Measurements from ENCODE around the gene CDC34. TPM values are rescaled to one million over a fixed set of nuclear protein-coding genes. Genes with fewer than 3 reads are reported as not detected.
A peak's percentile ranks its signal among the peaks of the same experiment; 100 is the strongest.

CDC34 gene
- total RNA-seq, 1 experiment from 2014 or later, result 80.5 TPM

DNA sequence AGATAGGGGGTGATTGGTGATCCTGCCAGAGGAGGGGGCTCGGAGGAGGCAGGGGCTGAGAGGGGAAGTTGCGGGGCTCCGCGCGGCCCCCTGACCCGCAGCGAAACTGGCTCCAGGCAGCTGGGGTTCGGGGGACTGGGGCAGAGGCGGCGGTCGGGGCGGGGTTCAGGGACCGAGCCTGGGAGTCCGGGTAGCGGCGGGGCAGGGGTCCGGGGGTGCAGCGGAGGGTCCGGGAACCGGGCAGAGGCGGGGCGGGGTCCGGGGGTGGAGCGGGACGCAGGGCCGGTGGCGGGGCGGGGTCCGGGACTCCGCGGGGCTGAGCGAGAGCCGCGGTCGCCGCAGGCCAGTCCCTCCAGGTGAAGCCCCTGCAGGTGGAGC lies 34.1 kb upstream of the CDC34 start:
- no peak overlapping the region for H3K27ac ChIP-seq (ENCODE audit: low read length)
- DNase-seq (ENCODE audit: low read depth, low spot score), result no peak
- no peak overlapping the region for H3K4me3 ChIP-seq (ENCODE audit: low read depth in 2 of 2, low read length in 2 of 2)
- H3K4me1 ChIP-seq (ENCODE audit: control insufficient read depth, insufficient read depth, low read length), result peaks cover 6% of the 10 kb centered on the region
- intact Hi-C loops (cut with micrococcal nuclease; ENCODE audit: unreplicated experiment) (no loop called here), in situ Hi-C loops (cut with HindIII; ENCODE audit: low pct_unique_long_range_greater_than_20kb, low sequenced_read_pairs) (no loop called here)
- no peaks in the 10 kb centered on the region for H3K9me3 ChIP-seq (ENCODE audit: control insufficient read depth, insufficient read depth, low read depth, low read length)
- ATAC-seq, result no peak; the same call in 1 of the 2 replicates
- BruUV-seq (replicated peaks), result no TSS peak
- POLR2A ChIA-PET, result no interaction called here
- CTCF ChIA-PET, result no interaction called here
- no peaks in the 10 kb centered on the region for H3K27me3 ChIP-seq (ENCODE audit: control insufficient read depth, insufficient read depth, low read length)
- TF ChIP-seq, protein P1, sequence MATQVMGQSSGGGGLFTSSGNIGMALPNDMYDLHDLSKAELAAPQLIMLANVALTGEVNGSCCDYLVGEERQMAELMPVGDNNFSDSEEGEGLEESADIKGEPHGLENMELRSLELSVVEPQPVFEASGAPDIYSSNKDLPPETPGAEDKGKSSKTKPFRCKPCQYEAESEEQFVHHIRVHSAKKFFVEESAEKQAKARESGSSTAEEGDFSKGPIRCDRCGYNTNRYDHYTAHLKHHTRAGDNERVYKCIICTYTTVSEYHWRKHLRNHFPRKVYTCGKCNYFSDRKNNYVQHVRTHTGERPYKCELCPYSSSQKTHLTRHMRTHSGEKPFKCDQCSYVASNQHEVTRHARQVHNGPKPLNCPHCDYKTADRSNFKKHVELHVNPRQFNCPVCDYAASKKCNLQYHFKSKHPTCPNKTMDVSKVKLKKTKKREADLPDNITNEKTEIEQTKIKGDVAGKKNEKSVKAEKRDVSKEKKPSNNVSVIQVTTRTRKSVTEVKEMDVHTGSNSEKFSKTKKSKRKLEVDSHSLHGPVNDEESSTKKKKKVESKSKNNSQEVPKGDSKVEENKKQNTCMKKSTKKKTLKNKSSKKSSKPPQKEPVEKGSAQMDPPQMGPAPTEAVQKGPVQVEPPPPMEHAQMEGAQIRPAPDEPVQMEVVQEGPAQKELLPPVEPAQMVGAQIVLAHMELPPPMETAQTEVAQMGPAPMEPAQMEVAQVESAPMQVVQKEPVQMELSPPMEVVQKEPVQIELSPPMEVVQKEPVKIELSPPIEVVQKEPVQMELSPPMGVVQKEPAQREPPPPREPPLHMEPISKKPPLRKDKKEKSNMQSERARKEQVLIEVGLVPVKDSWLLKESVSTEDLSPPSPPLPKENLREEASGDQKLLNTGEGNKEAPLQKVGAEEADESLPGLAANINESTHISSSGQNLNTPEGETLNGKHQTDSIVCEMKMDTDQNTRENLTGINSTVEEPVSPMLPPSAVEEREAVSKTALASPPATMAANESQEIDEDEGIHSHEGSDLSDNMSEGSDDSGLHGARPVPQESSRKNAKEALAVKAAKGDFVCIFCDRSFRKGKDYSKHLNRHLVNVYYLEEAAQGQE (IDR thresholded peaks at IDR 0.05; ENCODE audit: insufficient read depth in 1 of 2, low read depth in 2 of 2, low read length in 1 of 2), result no peak
- TF ChIP-seq SIN3A (IDR thresholded peaks at IDR 0.05; ENCODE audit: borderline replicate concordance, insufficient read depth, low read depth, low read length) (no peak), POLR2AphosphoS5 (IDR thresholded peaks at IDR 0.05; ENCODE audit: low read depth, low read length) (no peak)
- TF ChIP-seq, protein P2, sequence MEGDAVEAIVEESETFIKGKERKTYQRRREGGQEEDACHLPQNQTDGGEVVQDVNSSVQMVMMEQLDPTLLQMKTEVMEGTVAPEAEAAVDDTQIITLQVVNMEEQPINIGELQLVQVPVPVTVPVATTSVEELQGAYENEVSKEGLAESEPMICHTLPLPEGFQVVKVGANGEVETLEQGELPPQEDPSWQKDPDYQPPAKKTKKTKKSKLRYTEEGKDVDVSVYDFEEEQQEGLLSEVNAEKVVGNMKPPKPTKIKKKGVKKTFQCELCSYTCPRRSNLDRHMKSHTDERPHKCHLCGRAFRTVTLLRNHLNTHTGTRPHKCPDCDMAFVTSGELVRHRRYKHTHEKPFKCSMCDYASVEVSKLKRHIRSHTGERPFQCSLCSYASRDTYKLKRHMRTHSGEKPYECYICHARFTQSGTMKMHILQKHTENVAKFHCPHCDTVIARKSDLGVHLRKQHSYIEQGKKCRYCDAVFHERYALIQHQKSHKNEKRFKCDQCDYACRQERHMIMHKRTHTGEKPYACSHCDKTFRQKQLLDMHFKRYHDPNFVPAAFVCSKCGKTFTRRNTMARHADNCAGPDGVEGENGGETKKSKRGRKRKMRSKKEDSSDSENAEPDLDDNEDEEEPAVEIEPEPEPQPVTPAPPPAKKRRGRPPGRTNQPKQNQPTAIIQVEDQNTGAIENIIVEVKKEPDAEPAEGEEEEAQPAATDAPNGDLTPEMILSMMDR (IDR thresholded peaks at IDR 0.05), result no peak
- H3K36me3 ChIP-seq (ENCODE audit: control insufficient read depth, insufficient read depth, low read length), result no peaks in the 10 kb centered on the region

DNA sequence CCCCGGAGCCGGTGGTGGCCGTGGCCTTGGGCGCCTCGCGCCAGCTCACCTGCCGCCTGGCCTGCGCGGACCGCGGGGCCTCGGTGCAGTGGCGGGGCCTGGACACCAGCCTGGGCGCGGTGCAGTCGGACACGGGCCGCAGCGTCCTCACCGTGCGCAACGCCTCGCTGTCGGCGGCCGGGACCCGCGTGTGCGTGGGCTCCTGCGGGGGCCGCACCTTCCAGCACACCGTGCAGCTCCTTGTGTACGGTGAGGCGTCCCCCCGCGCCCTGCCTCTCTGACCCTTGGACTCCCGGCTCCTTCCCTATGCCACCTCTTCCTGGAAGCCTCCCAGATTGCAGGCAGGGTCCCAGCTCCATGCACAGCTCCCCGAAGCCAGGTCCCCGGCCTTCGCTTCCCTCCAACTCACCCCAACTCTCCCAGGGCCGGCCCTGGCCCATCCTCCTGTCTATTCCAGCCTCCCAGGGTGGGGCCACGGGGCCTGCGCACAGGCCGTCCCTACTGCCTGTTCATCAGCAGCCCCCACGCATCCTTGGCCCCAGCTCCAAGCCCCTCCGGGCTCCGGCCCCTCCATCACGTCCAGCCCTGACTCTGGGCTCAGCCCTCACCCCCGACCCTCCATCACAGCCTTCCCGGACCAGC lies 33.6 kb upstream of the CDC34 start:
- Histone ChIP-seq H3K36me3 (ENCODE audit: control insufficient read depth, insufficient read depth, low read length) (no peaks in the 10 kb centered on the region), H3K4me1 (ENCODE audit: control insufficient read depth, insufficient read depth, low read length) (peaks cover 6% of the 10 kb centered on the region), H3K27me3 (ENCODE audit: control insufficient read depth, insufficient read depth, low read length) (no peaks in the 10 kb centered on the region), H3K4me3 (ENCODE audit: low read depth in 2 of 2, low read length in 2 of 2) (no peak overlapping the region), H3K27ac (ENCODE audit: low read length) (no peak overlapping the region), H3K9me3 (ENCODE audit: control insufficient read depth, insufficient read depth, low read depth, low read length) (no peaks in the 10 kb centered on the region)
- intact Hi-C loops (cut with micrococcal nuclease; ENCODE audit: unreplicated experiment), result no loop called here
- CTCF ChIA-PET, result interaction anchor here (0.6 kb wide), 1 partner anchor 124 kb away, joined by 7 read pairs; no protein-coding TSS in a partner anchor
- BruUV-seq (replicated peaks), result no TSS peak
- POLR2A ChIA-PET, result no interaction called here
- in situ Hi-C loops (cut with HindIII; ENCODE audit: low pct_unique_long_range_greater_than_20kb, low sequenced_read_pairs), result no loop called here
- ATAC-seq (peak; percentile 31), DNase-seq (ENCODE audit: low read depth, low spot score) (no peak)
- TF ChIP-seq SIN3A (IDR thresholded peaks at IDR 0.05; ENCODE audit: borderline replicate concordance, insufficient read depth, low read depth, low read length), result no peak
- TF ChIP-seq, protein P1 (IDR thresholded peaks at IDR 0.05; ENCODE audit: insufficient read depth in 1 of 2, low read depth in 2 of 2, low read length in 1 of 2), result no peak
- TF ChIP-seq POLR2AphosphoS5 (IDR thresholded peaks at IDR 0.05; ENCODE audit: low read depth, low read length), result no peak
- no peak for TF ChIP-seq TCF7L2 (IDR thresholded peaks at IDR 0.05; ENCODE audit: low read depth, low read length)
- TF ChIP-seq, protein P2 (IDR thresholded peaks at IDR 0.05), result no peak
